NCI-H748 (cell line): ENCODE results near the gene PDLIM5.
"Not testable (repeated sequence)": the region's sequence is repeated elsewhere in the genome, so short reads cannot be mapped to it uniquely, and the experiment has no call there.

Source experiments
- DNase-seq: peaks from one replicate; lab custom pipeline; 2025; ENCODE audit not compliant: unreplicated experiment; lab: John Stamatoyannopoulos, UW

Gene PDLIM5

GRCh38 chr4:94583914-94584641 is 132.3 kb downstream of the PDLIM5 start:
- DNase-seq = no peak

GRCh38 chr4:94588896-94589693 is 137.4 kb downstream of the PDLIM5 start:
- DNase-seq = no peak

DNA sequence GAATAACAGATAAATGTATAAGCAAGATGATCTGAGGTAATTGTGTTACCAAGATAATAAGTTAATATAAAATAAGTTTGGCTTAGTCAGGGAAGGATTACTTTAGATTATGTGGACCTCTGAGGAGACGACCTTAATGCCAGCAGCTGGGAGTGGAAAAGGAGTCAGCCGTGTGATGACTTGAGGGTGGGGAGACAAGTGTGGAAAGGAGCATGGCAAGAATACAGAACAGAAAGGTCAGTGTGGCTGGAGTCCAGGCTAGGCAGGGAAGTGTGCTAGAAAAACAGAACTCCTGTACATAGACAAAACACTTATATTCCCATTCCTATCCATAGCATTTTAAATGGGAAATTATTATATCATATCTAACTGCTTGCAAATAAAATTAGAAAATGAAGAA is 138.8 kb downstream of the PDLIM5 start:
- no peak for DNase-seq

- no peak for DNase-seq
Measured at GRCh38 chr4:94591289-94591688, 139.5 kb downstream of the PDLIM5 start.

DNA sequence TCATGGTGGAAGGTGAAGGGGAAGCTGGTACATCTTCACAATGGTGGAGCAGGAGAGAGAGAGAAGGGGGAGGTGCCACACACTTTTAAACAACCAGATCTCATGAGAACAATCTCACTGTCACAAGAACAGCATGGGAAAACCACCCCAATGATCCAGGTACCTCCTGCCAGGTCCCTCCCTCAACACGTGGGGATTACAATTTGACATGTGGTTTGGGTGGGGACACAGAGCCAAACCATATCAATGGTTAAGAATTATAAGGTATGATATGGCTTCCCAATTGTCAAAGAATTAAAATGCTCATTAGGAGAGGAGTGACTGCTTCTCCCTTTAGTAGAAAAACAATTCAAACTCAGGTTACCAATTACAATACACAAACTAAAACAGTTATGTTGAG is 143.3 kb downstream of the PDLIM5 start:
- no peak for DNase-seq

- peak; percentile 43 for DNase-seq
Measured at GRCh38 chr4:94595880-94596483, 144.2 kb downstream of the PDLIM5 start.

DNA sequence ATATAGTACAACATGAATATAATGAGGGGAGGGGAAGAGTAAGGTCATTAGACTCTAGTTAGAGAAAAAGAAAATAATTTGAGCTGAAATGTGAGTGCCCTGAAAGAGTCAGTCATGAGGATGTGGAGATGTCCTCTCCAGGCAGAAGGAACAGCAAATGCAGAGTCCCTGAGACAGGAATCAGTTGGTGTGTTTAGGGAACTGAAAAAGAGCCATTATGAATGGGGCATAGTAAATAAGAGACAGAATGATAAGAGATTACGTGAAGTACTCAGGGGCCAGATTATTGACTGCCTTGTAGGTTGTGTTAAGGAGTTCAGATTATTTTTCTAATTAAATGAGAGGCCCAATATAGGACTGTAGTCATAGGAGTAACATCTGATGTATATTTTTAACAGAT is 147.0 kb downstream of the PDLIM5 start:
- no peak for DNase-seq

DNA sequence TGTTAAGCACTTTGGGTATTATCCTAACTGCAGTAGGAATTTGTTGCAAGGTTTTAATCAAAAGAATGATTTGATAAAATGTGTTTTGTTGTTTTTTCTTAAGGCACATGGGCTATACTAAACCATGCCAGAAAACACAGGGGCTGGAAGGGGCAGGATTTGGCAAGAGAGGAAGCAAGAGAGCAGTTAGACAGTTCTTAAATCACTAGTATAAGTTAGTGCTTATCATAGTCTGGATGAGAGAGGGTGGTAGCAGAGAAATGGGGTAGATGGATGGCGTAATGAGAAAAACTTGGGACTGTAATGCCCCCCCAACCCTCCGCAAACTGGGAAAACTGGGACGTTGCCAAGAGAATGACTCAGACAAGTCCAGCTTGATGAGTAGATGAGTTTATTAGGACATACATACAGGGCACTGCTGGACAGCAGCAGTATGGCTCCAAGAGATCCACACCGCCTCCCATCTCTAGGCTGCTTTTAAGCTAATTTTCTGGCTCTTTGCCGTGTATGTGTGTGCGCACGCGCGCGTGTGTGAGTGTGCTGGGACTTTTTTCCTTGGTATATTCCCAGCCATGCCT is 151.5 kb downstream of the PDLIM5 start:
- DNase-seq = no peak

- DNase-seq = no peak
Measured at GRCh38 chr4:94605241-94605805, 153.6 kb downstream of the PDLIM5 start.

DNA sequence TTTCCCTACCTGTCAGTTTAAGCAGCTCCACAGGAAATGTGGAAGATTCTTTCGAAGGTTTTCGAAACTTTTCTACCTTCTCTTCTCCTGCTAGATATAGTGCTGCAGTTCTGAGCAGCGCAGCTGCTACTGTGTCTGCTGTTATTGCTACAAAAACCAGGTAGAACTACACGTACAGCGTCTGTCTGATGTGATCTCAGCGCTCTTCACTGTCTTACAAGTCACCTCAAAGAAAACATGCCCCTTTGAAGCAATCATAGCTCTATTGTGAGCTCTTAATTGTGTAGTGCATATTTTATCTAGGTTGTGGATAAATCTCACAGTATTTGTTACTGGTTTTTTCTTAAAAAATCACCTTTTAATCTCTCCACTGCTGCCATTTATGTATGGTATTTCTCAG is 158.4 kb downstream of the PDLIM5 start:
- DNase-seq = no peak

DNA sequence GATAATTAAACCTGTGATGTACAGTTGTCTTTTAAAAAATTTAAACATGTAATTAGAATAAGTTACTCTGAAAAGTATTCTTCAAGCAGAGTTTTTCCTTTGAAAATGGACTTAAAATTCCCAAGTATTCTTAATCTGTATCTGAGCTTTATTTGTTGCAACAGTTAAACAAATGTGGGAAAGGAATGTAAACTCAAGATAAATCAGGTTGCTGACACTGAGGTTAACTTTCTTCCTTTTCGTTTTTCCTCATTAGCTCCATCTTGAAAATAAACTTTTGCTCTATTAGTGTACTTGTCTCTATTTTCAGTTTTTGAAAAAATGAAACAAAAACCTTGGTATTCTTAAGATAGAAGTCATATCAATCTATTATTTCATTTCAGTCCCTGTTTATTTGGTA is 161.5 kb downstream of the PDLIM5 start:
- DNase-seq = no peak

DNA sequence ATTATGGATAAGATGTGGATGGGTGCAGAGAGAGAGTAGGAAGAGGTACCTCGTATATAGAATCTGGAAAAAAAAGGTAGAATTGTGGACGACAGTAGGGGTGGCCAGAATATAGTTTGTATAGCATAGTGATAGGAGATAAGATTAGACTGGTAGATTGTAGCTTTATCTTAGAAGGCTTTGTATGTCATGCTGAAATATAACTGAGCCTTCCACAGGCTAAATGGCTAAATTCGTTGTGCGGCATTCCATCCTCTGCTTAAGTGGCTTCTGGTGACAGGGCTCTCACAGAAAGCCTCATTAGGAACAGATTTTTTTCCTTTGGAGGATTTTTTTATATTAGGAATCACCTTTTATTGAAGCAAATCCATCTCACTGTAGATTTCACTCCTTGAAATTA is 163.7 kb downstream of the PDLIM5 start:
- DNase-seq = no peak

DNA sequence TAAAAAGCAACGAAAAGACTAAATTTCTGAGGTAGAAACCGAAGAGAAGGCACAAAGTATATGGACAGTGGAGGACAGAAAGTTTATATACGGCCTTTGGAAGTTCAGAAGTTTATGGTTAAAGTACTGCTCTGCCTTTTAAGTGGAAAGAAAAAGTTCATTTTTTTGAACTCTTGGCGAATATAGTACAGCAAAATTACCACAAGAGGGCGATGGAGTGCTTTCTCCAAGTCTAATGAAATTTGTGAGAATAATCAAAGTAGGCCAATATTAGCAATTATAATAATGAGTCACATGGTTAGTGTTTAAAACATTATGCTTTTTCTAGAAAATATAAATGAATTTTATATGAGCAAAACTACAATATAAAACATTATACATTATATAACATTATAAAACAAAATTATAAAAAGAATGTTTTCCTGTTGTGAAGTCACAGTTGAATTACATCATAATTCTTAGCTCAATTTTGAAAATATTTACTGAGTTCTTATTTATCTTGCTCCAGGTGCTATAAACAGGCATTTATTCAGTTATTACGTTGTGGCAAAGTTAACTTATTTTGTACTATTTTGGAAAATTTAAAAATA is 169.8 kb downstream of the PDLIM5 start:
- DNase-seq = peak; percentile 27

- DNase-seq = no peak
Measured at GRCh38 chr4:94623126-94623911, 171.6 kb downstream of the PDLIM5 start.

GRCh38 chr4:94626942-94627341 is 175.2 kb downstream of the PDLIM5 start:
- DNase-seq = no peak

- DNase-seq = not testable (repeated sequence)
Measured at GRCh38 chr4:94629058-94629457, 177.3 kb downstream of the PDLIM5 start.

GRCh38 chr4:94629837-94630236 is 178.1 kb downstream of the PDLIM5 start:
- DNase-seq = no peak

DNA sequence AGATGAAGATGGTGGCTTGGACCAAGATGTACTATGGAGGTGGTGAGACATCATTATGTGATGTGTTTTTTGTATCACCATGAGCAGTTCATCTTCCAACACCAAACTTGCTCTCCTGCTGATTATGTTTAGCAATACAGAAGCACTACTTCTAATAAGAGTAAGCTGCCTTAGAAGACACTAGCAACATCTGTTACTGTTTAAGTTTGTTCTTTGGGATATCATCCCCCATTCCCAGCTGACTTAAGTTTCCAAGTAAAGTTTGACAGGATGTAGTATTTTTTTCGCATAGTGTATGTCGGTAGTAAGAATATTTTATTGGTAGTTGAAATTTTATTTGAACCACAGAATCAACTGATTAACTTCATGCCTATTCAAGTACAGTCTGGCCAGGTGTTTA is 182.5 kb downstream of the PDLIM5 start:
- no peak for DNase-seq

- no peak for DNase-seq
Measured at GRCh38 chr4:94635177-94635576, 183.4 kb downstream of the PDLIM5 start.

DNA sequence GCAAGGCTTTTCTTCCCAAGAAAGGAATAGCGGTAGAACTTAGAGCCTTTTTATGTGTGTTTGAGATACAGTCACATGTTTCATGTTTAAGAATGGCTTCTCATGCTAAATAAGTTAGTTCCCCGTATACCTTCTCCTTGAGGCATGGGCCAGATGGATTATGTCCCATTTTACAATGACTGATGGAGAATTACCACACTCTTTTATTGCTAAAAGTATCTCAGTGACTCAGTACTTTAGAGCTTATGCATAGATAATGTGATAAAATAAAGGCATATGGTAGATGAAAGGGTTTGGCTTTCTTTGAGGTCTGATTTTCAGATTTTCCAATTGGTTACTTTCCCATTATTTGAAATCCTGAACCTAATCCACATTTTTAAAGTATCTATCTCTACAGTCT is 184.3 kb downstream of the PDLIM5 start:
- DNase-seq = no peak
